ENCODE measurements around the gene CD46.
A peak's percentile ranks its signal among the peaks of the same experiment; 100 is the strongest.

CD46 gene

DNA sequence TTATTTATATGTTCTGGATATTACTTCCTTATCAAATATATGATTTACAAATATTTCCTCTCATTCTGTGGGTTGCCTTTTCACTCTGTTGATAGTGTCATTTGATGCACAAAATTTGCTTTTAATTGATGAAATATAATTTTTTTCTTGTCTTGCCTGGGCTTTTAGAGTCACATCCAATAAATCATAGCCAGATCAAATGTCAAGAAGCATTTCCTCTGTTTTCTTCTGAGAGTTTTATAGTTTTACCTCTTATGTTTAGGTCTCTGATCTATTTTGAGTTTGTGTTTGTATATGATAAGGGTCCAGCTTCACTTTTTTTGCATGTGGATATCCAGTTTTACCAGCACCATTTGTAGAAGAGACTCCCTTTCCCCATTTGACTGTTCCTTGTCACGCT, 29.5 kb downstream of the CD46 start:
- TF ChIP-seq CTCF (conservative IDR thresholded peaks at IDR 0.05): no peak
- H3K27ac ChIP-seq: no peak overlapping the region

DNA sequence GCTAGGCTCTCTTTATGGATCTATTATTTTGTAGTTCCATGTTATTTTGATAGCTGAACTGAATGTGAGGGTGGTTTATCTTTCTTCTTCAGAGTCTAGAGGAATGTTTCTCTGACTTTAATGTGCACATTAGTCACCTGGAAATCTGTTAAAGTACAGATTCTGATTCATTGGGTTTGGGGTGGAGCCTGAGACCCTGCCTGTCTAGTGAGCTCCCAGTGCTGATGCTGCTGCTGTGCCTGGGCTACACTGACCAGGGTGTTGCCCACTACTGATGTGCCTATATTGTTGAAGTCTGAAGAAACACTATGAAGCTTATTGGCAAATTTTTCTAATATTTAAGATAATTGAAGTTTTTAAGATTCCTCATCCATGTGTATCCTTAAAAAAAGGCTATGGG, 35.9 kb downstream of the CD46 start:
- peak overlapping the region; percentile 82 for H3K27ac ChIP-seq
- no peak for TF ChIP-seq CTCF (conservative IDR thresholded peaks at IDR 0.05)

GRCh38 chr1:207789386-207789785, 37.5 kb downstream of the CD46 start:
- H3K27ac ChIP-seq: peak overlapping the region; percentile 82
- no peak for TF ChIP-seq CTCF (conservative IDR thresholded peaks at IDR 0.05)

- peak overlapping the region; percentile 82 for H3K27ac ChIP-seq
- no peak for TF ChIP-seq CTCF (conservative IDR thresholded peaks at IDR 0.05)
Observed at GRCh38 chr1:207789792-207790787, 38.2 kb downstream of the CD46 start.

DNA sequence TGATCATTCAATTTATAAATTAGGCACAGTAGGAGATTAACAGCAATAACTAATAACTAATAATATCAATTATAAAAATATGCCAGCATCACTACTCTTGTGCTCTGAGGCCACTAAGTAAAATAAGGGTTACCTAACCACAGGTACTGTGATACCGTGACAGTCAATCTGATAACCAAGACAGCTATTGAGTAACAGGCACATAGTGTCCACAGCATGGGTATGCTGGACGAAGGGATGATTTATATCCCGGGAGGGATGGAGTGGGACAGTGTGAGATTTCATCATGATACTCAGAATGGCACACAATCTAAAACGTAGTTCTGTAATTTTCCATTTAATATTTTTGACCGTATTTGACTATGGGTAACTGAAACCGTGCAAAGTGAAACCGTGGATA, 39.4 kb downstream of the CD46 start:
- peak overlapping the region; percentile 82 for H3K27ac ChIP-seq
- no peak for TF ChIP-seq CTCF (conservative IDR thresholded peaks at IDR 0.05)

DNA sequence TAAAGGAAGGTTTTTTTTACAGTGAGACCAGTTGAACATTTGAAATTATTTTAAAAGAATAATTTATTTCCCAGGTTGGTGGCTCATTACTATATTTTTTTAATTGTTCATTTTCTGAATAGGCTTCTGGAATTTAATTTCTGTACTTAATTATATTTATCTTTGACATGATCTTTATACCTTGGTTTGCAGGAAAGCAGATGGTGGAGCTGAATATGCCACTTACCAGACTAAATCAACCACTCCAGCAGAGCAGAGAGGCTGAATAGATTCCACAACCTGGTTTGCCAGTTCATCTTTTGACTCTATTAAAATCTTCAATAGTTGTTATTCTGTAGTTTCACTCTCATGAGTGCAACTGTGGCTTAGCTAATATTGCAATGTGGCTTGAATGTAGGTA, 41.5 kb downstream of the CD46 start:
- peak overlapping the region; percentile 82 for H3K27ac ChIP-seq
- no peak for TF ChIP-seq CTCF (conservative IDR thresholded peaks at IDR 0.05)

DNA sequence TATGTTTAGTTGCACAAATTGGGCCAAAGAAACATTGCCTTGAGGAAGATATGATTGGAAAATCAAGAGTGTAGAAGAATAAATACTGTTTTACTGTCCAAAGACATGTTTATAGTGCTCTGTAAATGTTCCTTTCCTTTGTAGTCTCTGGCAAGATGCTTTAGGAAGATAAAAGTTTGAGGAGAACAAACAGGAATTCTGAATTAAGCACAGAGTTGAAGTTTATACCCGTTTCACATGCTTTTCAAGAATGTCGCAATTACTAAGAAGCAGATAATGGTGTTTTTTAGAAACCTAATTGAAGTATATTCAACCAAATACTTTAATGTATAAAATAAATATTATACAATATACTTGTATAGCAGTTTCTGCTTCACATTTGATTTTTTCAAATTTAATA, 43.0 kb downstream of the CD46 start:
- H3K27ac ChIP-seq: peak overlapping the region; percentile 82
- no peak for TF ChIP-seq CTCF (conservative IDR thresholded peaks at IDR 0.05)

All from VCaP (cell line).